T-helper 2 cell treated with Interferon-gamma antibody and Interleukin-4, amounts not matched to agents 100 ng/mL and 5 ng/mL, for 36 hours (primary cell): ENCODE data around the gene VPS16. TPM values are rescaled to one million over a fixed set of nuclear protein-coding genes. Genes with fewer than 3 reads are reported as not detected.

Source experiments
- intact Hi-C: fragments of 100-400 bp; cut with micrococcal nuclease; formaldehyde crosslinking; loops from one replicate; pipeline ENCODE4 v1.15.1; 2023
- total RNA-seq: library from RNA; stranded (reverse); gene quantifications from 2 replicates; pipeline ENCODE4 v1.2.3, GENCODE V29; 2022

VPS16 gene
- total RNA-seq, 1 donor from 2014 or later = 47.4 TPM

- intact Hi-C loops = no loop called here
These were observed 26.7 kb downstream of the VPS16 start for GRCh38 chr20:2867081-2867864.

- intact Hi-C loops = no loop called here
These were observed 28.8 kb downstream of the VPS16 start for GRCh38 chr20:2869381-2869780.

- intact Hi-C loops = loop anchor here (5.0 to 10.0 kb wide), 5 partner anchors 111 to 446 kb away; partner anchors contain the start of genes EBF4, FASTKD5 and UBOX5
These were observed 30.5 kb downstream of the VPS16 start for GRCh38 chr20:2871111-2871465.

DNA sequence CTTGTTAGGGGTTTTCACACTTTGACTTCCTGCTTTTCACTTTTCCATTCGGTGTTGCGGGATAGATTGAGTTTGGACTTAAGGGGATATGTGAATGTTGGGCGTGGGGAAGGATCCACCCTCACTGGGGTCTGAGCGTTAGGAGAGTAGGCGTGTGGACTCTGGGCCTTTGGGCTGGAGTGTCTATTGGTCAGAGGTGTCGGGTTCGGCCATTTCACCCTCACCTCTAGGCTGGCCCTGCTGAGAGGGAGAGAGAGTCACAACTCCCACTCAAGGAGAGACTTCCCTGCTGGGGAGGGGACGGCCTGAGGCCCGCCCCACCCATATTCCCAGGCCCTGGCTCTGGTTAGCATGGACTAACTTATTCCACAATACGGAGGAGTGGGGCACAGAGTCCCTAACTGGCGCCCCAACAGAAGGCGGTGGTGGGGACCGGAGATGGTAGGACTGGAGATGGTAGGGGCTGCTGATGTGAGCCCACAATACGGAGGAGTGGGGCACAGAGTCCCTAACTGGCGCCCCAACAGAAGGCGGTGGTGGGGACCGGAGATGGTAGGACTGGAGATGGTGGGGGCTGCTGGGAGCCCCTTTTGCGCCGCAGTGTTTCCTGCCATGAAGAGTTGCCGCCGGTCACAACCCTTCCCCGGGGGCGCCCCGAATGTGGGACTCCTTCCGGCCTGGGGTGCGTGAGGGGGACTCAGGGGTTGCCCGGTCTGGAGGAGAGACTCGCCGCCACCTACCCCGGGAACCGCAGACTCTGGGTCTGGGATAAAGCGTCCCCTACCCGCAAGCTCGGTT, 31.3 kb downstream of the VPS16 start:
- intact Hi-C loops = loop anchor here (5.0 to 10.0 kb wide), 5 partner anchors 110 to 445 kb away; partner anchors contain the start of genes EBF4, FASTKD5 and UBOX5

DNA sequence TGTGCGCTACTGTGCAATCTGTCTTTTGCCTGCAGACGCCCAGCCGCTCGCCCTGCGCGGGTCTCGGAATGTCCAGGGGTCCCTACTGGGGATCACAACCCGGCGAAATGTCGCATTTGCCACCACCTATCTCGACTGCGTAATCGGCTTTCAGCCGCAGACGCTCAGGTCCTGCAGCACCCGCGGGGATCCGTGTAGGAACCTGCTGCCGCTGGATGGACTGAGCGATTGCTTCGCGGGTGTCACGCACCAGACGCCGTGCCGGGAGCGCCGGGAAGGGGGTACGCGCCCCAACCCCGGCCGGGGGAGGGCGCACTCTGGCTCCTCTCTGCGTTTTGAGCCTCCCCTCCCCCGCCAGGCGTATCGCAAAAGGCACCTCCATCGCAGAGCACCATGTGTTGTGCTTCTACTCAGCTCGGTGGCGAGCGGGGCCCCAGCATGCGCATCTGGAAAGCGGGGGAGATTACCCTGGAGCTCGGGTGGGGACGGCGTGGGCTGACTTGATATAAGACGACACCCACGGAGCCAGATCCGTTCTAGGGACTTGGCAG, 32.0 kb downstream of the VPS16 start:
- intact Hi-C loops = loop anchor here (1.0 to 10.0 kb wide), 6 partner anchors 32 to 445 kb away; partner anchors contain the start of genes EBF4, FASTKD5, PCED1A and UBOX5

DNA sequence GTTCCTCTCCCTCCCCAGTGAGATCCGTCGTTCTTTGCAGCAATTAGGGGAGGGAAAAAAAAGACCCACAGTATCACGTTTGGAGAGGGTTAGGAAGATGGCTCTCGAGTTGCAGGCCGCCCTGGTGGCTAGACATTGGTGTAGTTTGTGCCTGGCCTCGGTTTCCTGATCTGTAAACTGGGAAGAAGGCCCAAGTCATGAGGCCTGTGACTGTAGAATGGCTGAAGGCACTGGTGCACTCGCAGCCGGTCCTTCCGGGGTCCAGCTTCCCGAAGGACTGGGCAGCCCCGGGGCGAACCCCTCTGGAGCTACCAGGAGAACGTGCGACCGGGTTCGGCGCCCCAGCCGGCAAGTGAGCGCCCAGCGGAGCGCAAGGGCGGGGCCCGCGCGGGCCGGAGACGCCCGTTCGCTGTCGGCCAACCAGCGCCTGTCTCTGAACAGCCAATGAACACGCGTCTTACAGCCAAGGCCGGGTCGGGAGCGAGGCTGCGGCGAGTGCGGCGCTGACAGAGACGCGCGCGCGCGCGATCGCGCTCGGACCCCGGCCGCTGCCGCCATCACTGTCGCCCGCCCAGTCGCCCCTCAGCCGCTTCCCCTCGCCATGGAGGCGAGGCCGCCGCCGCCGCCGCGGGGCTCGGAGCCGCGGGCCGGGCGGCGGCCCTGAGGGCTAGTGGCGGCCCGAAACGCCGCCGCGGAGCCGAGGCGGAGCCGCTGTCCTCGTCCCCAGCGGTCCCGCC, 32.6 kb downstream of the VPS16 start, which contains the start of gene PTPRA:
TSS of gene PTPRA (plus strand) at position 472 of the 737 bp plus-strand sequence. CDS start 90,797 bp downstream, outside the sequence.
- intact Hi-C loops = loop anchor here (1.0 to 10.0 kb wide), 6 partner anchors 33 to 444 kb away; partner anchors contain the start of genes EBF4, FASTKD5, PCED1A and UBOX5

DNA sequence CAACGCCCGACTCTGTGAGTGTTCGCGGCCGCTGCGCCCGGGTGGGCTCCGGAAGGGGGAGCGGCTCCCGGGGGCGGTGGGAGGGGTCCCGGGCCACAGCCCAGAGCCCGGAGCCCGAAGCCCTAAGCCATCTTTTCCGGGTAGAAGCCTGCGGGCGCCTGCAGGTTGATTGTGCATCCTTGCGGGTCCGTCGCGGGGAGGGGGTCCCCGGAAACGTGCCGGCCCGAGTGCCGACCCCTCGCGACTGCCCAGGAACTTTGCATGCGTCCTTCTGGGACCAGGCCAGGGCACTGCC, 33.1 kb downstream of the VPS16 start:
- intact Hi-C loops = loop anchor here (1.0 to 10.0 kb wide), 6 partner anchors 33 to 444 kb away; partner anchors contain the start of genes EBF4, FASTKD5, PCED1A and UBOX5

DNA sequence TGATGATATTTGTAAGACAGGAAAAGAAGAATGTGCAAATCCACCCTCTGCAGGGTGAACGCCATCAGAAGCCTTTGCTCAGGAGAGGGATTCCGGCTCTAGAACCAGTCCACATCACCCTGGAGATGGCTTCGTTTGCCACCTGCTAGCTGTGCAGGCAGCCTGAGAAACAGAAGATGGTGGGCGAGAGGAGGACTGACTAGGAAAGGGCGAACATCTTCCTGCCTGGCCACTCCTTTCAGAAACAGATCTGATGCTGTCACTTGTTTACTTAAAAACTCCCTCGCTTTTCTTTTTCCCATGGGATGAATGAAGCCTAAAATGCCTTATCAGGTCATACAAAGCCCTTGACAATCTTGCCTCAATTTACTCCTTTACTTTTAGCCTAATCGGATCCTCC, 33.9 kb downstream of the VPS16 start:
- intact Hi-C loops = loop anchor here (5.0 to 10.0 kb wide), 5 partner anchors 108 to 443 kb away; partner anchors contain the start of genes EBF4, FASTKD5 and UBOX5

GRCh38 chr20:2875690-2876203, 35.2 kb downstream of the VPS16 start:
- intact Hi-C loops = loop anchor here (10.0 kb wide), 2 partner anchors 181 to 279 kb away; partner anchors contain the start of genes EBF4, FASTKD5 and UBOX5

DNA sequence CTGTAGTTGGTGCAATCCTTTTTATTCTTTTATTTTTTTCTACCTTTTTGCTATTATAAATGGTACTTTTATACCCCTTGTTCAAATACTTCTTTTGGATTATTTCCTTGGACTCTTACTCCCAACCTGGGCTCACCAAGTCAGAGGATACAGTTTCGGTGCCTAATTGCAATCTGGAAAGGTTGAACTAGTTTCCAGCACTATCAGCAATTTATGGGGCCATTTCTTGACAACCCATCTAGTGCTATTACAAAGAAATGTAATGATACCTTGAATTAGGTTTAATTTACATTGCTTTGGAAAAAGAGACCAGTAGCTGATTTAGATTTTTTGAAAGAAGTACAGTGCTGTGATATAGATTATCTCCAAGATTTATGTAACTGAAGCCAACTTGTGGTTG, 38.0 kb downstream of the VPS16 start:
- intact Hi-C loops = loop anchor here (10.0 kb wide), 2 partner anchors 184 to 276 kb away; partner anchors contain the start of genes EBF4, FASTKD5 and UBOX5

DNA sequence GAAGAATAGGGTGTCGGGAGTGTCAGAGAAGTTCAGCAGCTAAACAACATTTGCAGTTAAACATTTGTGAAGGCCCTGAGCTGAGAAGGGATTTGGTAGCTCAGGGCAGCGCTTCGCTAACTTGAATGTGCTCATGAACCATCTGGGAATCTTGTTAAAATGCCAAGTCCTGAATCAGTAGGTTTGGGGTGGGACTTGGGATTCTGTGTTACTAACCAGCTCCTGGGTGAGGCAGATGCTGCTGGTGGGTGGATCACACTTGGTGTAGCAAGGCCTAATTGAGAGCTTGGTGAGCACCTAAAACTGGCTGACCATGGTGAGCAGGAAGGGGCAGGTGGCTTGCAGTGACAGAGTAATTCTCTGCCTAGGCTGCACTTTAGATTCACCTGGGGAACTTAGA, 38.6 kb downstream of the VPS16 start:
- intact Hi-C loops = loop anchor here (10.0 kb wide), 2 partner anchors 184 to 276 kb away; partner anchors contain the start of genes EBF4, FASTKD5 and UBOX5

- intact Hi-C loops = no loop called here
These were observed 40.1 kb downstream of the VPS16 start for GRCh38 chr20:2880650-2881049.

DNA sequence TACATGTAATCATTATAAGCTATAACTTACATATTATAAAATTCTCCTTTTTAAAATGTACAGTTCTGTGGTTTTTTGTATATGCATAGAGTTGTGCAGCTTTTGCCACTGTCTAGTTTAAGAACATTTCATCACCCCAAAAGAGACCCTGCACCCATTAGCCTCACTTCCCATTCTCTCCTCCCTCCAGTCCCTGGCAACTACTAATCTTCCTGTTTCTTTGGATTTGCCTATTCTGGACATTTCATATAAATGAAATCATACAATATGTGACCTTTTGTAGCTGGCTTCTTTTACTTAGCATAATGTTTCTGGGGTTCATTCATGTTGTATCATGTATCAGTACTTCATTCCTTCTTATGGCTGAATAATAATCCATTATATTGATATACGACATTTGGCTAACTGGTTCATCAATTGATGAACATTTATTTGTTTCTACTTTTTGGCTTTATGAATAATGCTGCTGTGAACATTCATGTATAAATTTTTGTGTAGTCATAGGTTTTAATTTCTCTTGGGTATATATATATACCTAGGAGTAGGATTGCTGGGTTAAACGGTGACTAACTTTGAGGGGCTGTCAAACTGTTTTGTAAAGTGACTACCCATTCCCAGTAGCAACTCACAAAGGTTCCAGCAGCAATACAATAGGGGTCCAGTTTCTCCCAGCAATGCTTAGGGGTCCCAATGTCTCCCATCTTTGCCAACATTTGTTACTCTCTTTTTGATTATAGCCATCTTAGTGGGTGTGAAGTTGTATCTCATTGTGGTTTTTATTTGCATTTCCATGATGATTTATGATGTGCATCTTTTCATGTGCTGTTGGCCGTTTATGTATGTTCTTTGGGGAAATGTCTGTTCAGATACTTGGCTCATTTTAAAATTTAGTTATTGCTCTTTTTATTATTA, 43.4 kb downstream of the VPS16 start:
- intact Hi-C loops = no loop called here

- intact Hi-C loops = no loop called here
These were observed 47.2 kb downstream of the VPS16 start for GRCh38 chr20:2887715-2888114.

DNA sequence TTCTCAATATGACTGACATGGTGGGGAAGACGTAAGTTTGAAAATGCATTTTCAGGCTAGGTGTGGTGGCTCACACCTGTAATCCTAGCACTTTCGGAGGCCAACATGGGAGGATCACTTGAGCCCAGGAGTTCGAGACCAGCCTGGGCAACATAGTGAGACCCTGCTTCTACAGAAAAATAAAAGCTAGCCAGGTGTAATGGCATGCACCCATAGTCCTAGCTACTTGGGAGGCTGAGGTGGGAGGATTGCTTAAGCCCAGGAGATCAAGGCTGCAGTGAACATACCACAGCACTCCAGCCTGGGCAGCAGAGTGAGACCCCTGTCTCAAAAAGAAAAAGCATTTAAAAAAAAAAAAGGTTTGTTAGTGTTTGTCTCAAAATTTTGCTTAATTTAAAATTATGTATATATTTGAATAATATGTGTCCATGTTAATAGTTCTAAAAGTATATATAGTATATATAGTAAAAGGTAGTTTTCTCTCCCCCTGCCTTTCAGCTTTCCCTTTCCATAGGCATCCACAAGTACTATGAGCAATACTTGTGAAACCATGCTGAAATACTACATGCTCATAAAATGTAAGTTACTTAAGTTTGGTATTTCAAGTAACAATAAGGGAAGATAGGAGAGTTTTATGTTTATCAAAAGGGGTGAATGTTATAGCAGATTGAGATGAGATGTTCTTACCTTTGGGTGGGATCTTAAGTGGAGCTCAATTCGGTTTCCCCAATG, 47.8 kb downstream of the VPS16 start:
- intact Hi-C loops = no loop called here

DNA sequence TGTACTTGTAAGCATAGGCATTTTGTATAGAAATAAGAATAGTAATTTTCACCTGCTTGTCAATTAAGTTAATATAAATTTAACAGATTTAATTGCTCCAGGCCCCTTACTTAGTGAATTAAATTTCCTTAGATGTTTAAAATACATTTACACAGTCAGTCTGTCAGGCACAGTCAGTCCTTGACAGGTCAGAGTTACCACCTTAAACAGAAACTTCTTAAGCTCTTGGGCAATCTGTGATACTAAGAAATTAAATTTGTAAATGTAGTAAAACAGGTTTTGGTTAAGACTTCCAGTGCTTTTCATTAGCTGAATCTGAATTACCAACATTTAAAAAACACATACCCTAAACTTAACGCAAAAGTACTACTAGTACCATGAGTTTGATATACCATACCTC, 48.7 kb downstream of the VPS16 start:
- intact Hi-C loops = no loop called here

- intact Hi-C loops = no loop called here
These were observed 49.3 kb downstream of the VPS16 start for GRCh38 chr20:2889797-2890196.

DNA sequence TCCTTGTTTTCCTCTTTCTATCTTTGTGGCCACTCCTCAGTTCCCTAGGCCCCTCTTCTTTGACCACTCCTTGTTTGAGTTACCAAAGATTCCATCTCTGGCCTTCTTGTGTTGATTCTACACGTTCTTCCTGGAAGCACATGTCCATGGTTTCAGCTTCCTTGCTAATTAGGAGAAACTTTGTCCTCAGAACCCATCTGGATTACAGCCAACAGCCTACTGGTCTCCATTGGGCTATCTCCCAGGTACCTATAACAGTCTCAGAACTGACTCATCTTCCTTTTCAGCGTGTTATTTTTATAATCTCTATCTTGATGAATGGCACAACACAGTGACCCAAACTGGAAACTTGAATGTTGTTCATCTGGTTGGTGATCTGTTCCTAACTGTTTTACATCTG, 50.2 kb downstream of the VPS16 start:
- intact Hi-C loops = no loop called here

GRCh38 chr20:2891343-2891742, 50.8 kb downstream of the VPS16 start:
- intact Hi-C loops = no loop called here
